ENCODE measurements around the gene SEMA5A.

Gene SEMA5A

DNA sequence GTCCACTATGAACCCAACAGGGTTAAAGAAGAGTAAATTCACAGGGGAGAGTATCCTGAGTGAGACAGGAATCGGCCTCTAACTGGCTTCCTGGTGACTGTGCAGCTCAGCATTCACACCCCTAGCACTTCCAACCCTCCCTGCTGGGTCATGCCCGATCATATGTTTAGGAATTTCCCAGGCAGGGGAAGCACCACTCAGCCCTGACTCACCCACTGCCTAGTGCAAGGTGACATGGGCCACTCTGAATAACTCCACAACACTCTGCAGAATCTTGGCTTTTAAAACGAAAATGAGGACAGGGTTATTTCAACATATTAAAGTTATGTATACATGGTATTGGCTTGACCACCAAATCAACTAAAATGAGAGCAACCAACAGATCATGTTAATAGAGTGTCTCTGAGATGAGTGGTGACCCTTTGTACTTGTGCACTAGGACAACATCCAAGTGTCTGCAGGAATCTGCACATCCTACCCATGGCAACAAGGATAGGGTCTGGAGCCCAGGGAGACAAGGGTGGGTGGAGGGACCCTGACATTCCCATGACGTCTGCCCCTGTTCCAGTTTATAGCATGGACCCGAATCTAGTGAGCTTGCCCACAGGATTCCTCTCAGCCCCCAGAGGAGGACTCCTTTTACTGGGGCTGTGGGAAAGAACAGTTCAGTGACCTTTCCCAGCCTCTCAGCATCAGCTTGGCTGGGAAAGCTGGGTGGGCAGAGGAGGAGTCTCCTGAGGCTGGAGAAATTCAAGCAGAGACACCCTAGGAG lies 485.8 kb downstream of the SEMA5A start:
- Histone ChIP-seq H3K27ac (ENCODE audit: extremely low read depth, low read depth, low read length) (no peak overlapping the region), H3K4me1 (ENCODE audit: control insufficient read depth, insufficient read depth, low read length) (no peaks in the 10 kb centered on the region), H3K4me3 (ENCODE audit: low read depth, low read length) (no peak overlapping the region), H3K36me3 (ENCODE audit: control insufficient read depth in 2 of 2, insufficient read depth in 1 of 2, low read length in 2 of 2) (no peaks in the 10 kb centered on the region), H3K9me3 (ENCODE audit: control insufficient read depth, insufficient read depth, low read depth, low read length) (no peaks in the 10 kb centered on the region)
- ChIA-PET POLR2A (no interaction called here), CTCF (no interaction called here)
- no peak for TF ChIP-seq ZNF274 (IDR thresholded peaks at IDR 0.05; ENCODE audit: low read length)
- TF ChIP-seq ZNF274 (tag by site-specific recombination; IDR thresholded peaks at IDR 0.05; ENCODE audit: borderline replicate concordance): no peak
- no peak for TF ChIP-seq MZF1 (tag by site-specific recombination; IDR thresholded peaks at IDR 0.05; ENCODE audit: borderline replicate concordance)
- no peak for TF ChIP-seq RBAK (tag by site-specific recombination; IDR thresholded peaks at IDR 0.05)
- TF ChIP-seq PRDM1 (tag by site-specific recombination; IDR thresholded peaks at IDR 0.05): no peak
- TF ChIP-seq ZNF529 (tag by site-specific recombination; IDR thresholded peaks at IDR 0.05; ENCODE audit: insufficient replicate concordance): no peak

- no peak overlapping the region for H3K27ac ChIP-seq (ENCODE audit: extremely low read depth, low read depth, low read length)
- no peaks in the 10 kb centered on the region for H3K9me3 ChIP-seq (ENCODE audit: control insufficient read depth, insufficient read depth, low read depth, low read length)
- CTCF ChIA-PET: interaction anchor here (0.7 kb wide), 1 partner anchor 400 kb away, joined by 3 read pairs; no protein-coding TSS in a partner anchor
- no peaks in the 10 kb centered on the region for H3K4me1 ChIP-seq (ENCODE audit: control insufficient read depth, insufficient read depth, low read length)
- H3K36me3 ChIP-seq (ENCODE audit: control insufficient read depth in 2 of 2, insufficient read depth in 1 of 2, low read length in 2 of 2): no peaks in the 10 kb centered on the region
- no peak overlapping the region for H3K4me3 ChIP-seq (ENCODE audit: low read depth, low read length)
- TF ChIP-seq ZNF433 (tag by site-specific recombination; IDR thresholded peaks at IDR 0.05; ENCODE audit: low read depth) (no peak), SALL2 (tag by site-specific recombination; IDR thresholded peaks at IDR 0.05; ENCODE audit: borderline replicate concordance) (no peak), ZNF747 (tag by site-specific recombination; IDR thresholded peaks at IDR 0.05) (no peak), ZNF488 (tag by site-specific recombination; IDR thresholded peaks at IDR 0.05) (no peak), ZBTB48 (tag by site-specific recombination; IDR thresholded peaks at IDR 0.05) (no peak), ZFHX2 (tag by site-specific recombination; conservative IDR thresholded peaks at IDR 0.05) (no peak), ZNF266 (tag by site-specific recombination; IDR thresholded peaks at IDR 0.05; ENCODE audit: low read depth) (no peak)
- POLR2A ChIA-PET: no interaction called here
Measured at GRCh38 chr5:9058666-9059065, 487.2 kb downstream of the SEMA5A start.

DNA sequence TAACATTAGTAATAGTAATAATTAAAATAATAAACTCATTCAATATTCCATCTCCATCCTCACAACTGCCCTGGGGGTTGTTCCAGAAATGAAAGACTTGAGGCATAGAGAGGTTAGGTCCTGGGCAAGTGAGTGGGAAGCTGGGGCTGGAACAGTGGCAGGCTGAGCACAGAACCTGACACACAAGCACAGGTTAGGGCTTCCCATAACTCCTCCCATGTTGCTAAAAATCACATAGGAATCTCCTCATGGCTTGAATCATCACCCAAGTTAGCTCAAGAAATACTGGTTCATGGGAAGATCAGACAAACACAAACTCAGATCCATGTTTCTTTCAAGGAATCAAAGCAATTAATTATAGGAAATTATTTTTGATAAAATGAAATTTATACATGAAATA lies 487.7 kb downstream of the SEMA5A start:
- no peaks in the 10 kb centered on the region for H3K36me3 ChIP-seq (ENCODE audit: control insufficient read depth in 2 of 2, insufficient read depth in 1 of 2, low read length in 2 of 2)
- H3K4me3 ChIP-seq (ENCODE audit: low read depth, low read length): no peak overlapping the region
- ChIA-PET POLR2A (no interaction called here), CTCF (interaction anchor here (0.7 kb wide), 1 partner anchor 400 kb away, joined by 3 read pairs; no protein-coding TSS in a partner anchor)
- no peaks in the 10 kb centered on the region for H3K4me1 ChIP-seq (ENCODE audit: control insufficient read depth, insufficient read depth, low read length)
- H3K9me3 ChIP-seq (ENCODE audit: control insufficient read depth, insufficient read depth, low read depth, low read length): no peaks in the 10 kb centered on the region
- H3K27ac ChIP-seq (ENCODE audit: extremely low read depth, low read depth, low read length): no peak overlapping the region
- TF ChIP-seq ZNF140 (tag by site-specific recombination; IDR thresholded peaks at IDR 0.05) (no peak), ZSCAN18 (tag by site-specific recombination; IDR thresholded peaks at IDR 0.05) (no peak), IKZF3 (tag by site-specific recombination; IDR thresholded peaks at IDR 0.05) (no peak), TRIM28 (IDR thresholded peaks at IDR 0.05; ENCODE audit: borderline replicate concordance, low read length) (no peak), ZNF768 (tag by site-specific recombination; IDR thresholded peaks at IDR 0.05) (no peak), SP3 (tag by site-specific recombination; IDR thresholded peaks at IDR 0.05) (no peak)
- TF ChIP-seq, protein P1, sequence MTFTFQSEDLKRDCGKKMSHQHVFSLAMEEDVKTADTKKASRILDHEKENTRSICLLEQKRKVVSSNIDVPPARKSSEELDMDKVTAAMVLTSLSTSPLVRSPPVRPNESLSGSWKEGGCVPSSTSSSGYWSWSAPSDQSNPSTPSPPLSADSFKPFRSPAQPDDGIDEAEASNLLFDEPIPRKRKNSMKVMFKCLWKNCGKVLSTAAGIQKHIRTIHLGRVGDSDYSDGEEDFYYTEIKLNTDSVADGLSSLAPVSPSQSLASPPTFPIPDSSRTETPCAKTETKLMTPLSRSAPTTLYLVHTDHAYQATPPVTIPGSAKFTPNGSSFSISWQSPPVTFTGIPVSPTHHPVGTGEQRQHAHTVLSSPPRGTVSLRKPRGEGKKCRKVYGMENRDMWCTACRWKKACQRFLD (tag by site-specific recombination; IDR thresholded peaks at IDR 0.05): no peak
- TF ChIP-seq, protein P2, sequence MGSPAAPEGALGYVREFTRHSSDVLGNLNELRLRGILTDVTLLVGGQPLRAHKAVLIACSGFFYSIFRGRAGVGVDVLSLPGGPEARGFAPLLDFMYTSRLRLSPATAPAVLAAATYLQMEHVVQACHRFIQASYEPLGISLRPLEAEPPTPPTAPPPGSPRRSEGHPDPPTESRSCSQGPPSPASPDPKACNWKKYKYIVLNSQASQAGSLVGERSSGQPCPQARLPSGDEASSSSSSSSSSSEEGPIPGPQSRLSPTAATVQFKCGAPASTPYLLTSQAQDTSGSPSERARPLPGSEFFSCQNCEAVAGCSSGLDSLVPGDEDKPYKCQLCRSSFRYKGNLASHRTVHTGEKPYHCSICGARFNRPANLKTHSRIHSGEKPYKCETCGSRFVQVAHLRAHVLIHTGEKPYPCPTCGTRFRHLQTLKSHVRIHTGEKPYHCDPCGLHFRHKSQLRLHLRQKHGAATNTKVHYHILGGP (tag by site-specific recombination; IDR thresholded peaks at IDR 0.05): no peak
